Esophagus squamous epithelium (tissue), 4 donors: ENCODE data around the gene CITED1.

Source experiments
- POLR2A ChIP-seq, 4 donors: fragments of 450-650 bp; IDR thresholded peaks; one replicate each; pipeline ENCODE4 v1.6.1; 2017; ENCODE audit warnings: antibody characterized with exemption in 4 of 4, mild to moderate bottlenecking in 4 of 4, moderate library complexity in 3 of 4
- TF ChIP-seq, protein P1 (sequence below), 6 experiments: fragments of 450-650 bp in 4 of 6; fragments of 200-600 bp in 2 of 6; sonication (generic) in 2 of 6; IDR thresholded peaks; one replicate each; pipeline ENCODE4 v1.5.1; 2016 to 2019; ENCODE audit warnings: antibody characterized with exemption in 6 of 6, mild to moderate bottlenecking in 4 of 6, moderate library complexity in 4 of 6

DNA sequence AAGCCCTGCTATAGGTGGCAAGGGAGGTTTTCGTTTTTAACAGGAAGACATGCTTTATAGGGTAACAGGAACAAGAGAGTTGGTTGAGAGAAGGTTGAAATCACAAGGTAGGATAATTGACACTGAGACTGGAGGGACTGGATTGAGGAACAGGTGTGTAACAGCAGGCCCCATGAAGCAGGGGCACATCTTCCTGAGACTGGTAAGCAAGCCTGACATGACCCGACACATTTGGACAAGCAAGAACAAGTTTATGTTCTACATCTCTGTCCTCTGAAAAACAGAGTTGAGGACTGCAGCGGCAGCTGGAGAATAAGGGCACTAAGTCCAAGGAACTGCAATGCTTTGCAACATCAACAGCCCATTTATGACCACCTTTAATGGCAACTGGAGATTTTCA lies 33.9 kb downstream of the CITED1 start:
- TF ChIP-seq, protein P1, sequence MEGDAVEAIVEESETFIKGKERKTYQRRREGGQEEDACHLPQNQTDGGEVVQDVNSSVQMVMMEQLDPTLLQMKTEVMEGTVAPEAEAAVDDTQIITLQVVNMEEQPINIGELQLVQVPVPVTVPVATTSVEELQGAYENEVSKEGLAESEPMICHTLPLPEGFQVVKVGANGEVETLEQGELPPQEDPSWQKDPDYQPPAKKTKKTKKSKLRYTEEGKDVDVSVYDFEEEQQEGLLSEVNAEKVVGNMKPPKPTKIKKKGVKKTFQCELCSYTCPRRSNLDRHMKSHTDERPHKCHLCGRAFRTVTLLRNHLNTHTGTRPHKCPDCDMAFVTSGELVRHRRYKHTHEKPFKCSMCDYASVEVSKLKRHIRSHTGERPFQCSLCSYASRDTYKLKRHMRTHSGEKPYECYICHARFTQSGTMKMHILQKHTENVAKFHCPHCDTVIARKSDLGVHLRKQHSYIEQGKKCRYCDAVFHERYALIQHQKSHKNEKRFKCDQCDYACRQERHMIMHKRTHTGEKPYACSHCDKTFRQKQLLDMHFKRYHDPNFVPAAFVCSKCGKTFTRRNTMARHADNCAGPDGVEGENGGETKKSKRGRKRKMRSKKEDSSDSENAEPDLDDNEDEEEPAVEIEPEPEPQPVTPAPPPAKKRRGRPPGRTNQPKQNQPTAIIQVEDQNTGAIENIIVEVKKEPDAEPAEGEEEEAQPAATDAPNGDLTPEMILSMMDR (IDR thresholded peaks at IDR 0.05): no peak
- TF ChIP-seq POLR2A (IDR thresholded peaks at IDR 0.05): no peak
